Bronchial epithelial cell (primary cell): ENCODE measurements around the gene DPYSL5. TPM values are rescaled to one million over a fixed set of nuclear protein-coding genes. Genes with fewer than 3 reads are reported as not detected.

Experiments used
- DNase-seq: peaks from one replicate; pipeline ENCODE4 v3.0.0-alpha.2; 2010; ENCODE audit warnings: low read depth
- FAIRE-seq: peaks from 2 replicates; lab custom pipeline; 2011; peaks lifted over from hg19 to GRCh38; lab: Jason Lieb, UNC
- H3K27me3 ChIP-seq: 2 replicates; pipeline ENCODE4 v1.5.1; 2011; ENCODE audit warnings: low read length; ENCODE audit not compliant: control insufficient read depth, insufficient read depth
- H3K36me3 ChIP-seq: 2 replicates; pipeline ENCODE4 v1.5.1; 2011; ENCODE audit warnings: low read length; ENCODE audit not compliant: control insufficient read depth, insufficient read depth
- H3K4me3 ChIP-seq: 2 replicates; pipeline ENCODE4 v1.5.1; 2011; ENCODE audit warnings: mild to moderate bottlenecking, low read depth, low read length, control low read depth
- CTCF ChIP-seq: IDR thresholded peaks from 2 replicates; pipeline ENCODE4 v1.5.1; 2011; ENCODE audit warnings: mild to moderate bottlenecking, moderate library complexity, low read length, control low read depth, inconsistent platforms; ENCODE audit not compliant: insufficient read depth, severe bottlenecking
- total RNA-seq: library from RNA; depleted of rRNA; stranded (reverse); fragments of >200 nt; gene quantifications from 2 replicates; pipeline ENCODE4 v1.2.1, GENCODE V29; 2014

Gene DPYSL5
- total RNA-seq, 1 donor from 2014 or later: not detected

- no peak for FAIRE-seq
- H3K27me3 ChIP-seq: no peaks in the 10 kb centered on the region
- TF ChIP-seq CTCF: no peak
These were observed 141.2 kb downstream of the DPYSL5 start for GRCh38 chr2:26989156-26989555.

GRCh38 chr2:26991717-26992116, 143.8 kb downstream of the DPYSL5 start:
- Histone ChIP-seq H3K4me3 (no peak overlapping the region), H3K36me3 (no peaks in the 10 kb centered on the region), H3K27me3 (no peaks in the 10 kb centered on the region)
- DNase-seq (no peak), FAIRE-seq (no peak)
- TF ChIP-seq CTCF: no peak

More at GRCh38 chr2:26989156-26989555, 141.2 kb downstream of the DPYSL5 start:
- Histone ChIP-seq H3K4me3 (no peak overlapping the region), H3K36me3 (no peaks in the 10 kb centered on the region)
- DNase-seq: peak; percentile 24

GRCh38 chr2:26993768-26994167, 145.8 kb downstream of the DPYSL5 start:
- no peak for TF ChIP-seq CTCF
- DNase-seq (no peak), FAIRE-seq (no peak)
- Histone ChIP-seq H3K27me3 (no peaks in the 10 kb centered on the region), H3K36me3 (no peaks in the 10 kb centered on the region), H3K4me3 (no peak overlapping the region)

GRCh38 chr2:26994983-26995382, 147.1 kb downstream of the DPYSL5 start:
- Histone ChIP-seq H3K27me3 (no peaks in the 10 kb centered on the region), H3K36me3 (no peaks in the 10 kb centered on the region), H3K4me3 (no peak overlapping the region)
- FAIRE-seq (no peak), DNase-seq (no peak)
- no peak for TF ChIP-seq CTCF

- FAIRE-seq (no peak), DNase-seq (no peak)
- Histone ChIP-seq H3K4me3 (no peak overlapping the region), H3K27me3 (no peaks in the 10 kb centered on the region), H3K36me3 (no peaks in the 10 kb centered on the region)
- no peak for TF ChIP-seq CTCF
These were observed 149.5 kb downstream of the DPYSL5 start for GRCh38 chr2:26997394-26997793.

- no peak for DNase-seq
- Histone ChIP-seq H3K4me3 (no peak overlapping the region), H3K27me3 (no peaks in the 10 kb centered on the region), H3K36me3 (no peaks in the 10 kb centered on the region)
- FAIRE-seq: no peak
- TF ChIP-seq CTCF: no peak
These were observed 150.4 kb downstream of the DPYSL5 start for GRCh38 chr2:26998323-26998722.
